H1 (cell line): Measurements from ENCODE around the gene CAPN8. TPM values are rescaled to one million over a fixed set of nuclear protein-coding genes. Genes with fewer than 3 reads are reported as not detected.

ENCODE experiments used
- CTCF ChIA-PET: fragments of 300-600 bp; sonication (Branson Sonifier 250); formaldehyde crosslinking; loops from one replicate; lab custom pipeline; 2021; ENCODE audit not compliant: partially characterized antibody; lab: Charles Lee
- POLR2A ChIA-PET: fragments of 300-600 bp; sonication (Branson Sonifier 250); formaldehyde crosslinking; loops from one replicate; lab custom pipeline; 2021; ENCODE audit warnings: inconsistent platforms; ENCODE audit not compliant: partially characterized antibody; lab: Charles Lee
- DNase-seq, 2 experiments: peaks; one replicate each; pipeline versions ENCODE4 v3.0.0 to v3.0.0-alpha.2; 2010 to 2022; ENCODE audit warnings: low spot score in 2 of 2, low read depth in 1 of 2, mixed read lengths in 1 of 2
- FAIRE-seq: peaks from 2 replicates; lab custom pipeline; 2011; peaks lifted over from hg19 to GRCh38; lab: Jason Lieb, UNC
- H2AFZ ChIP-seq: 2 replicates; pipeline ENCODE4 v1.8.1; 2012; ENCODE audit warnings: low read length, inconsistent platforms
- H2AK5ac ChIP-seq: 2 replicates; pipeline ENCODE4 v1.6.1; 2013; ENCODE audit warnings: low read depth, low read length
- H2BK120ac ChIP-seq: replicated peaks from 2 replicates; pipeline ENCODE3; 2013; ENCODE audit warnings: low read depth, low read length, inconsistent platforms
- H2BK12ac ChIP-seq: 2 replicates; pipeline ENCODE4 v1.6.1; 2013; ENCODE audit warnings: low read depth, low read length
- H2BK15ac ChIP-seq: 2 replicates; pipeline ENCODE4 v1.6.1; 2013; ENCODE audit warnings: low read length
- H2BK20ac ChIP-seq: 2 replicates; pipeline ENCODE4 v1.6.1; 2013; ENCODE audit warnings: low read length
- H2BK5ac ChIP-seq: 2 replicates; pipeline ENCODE4 v1.6.1; 2013; ENCODE audit warnings: low read depth, low read length
- H3K14ac ChIP-seq: 2 replicates; pipeline ENCODE4 v1.6.1; 2013; ENCODE audit warnings: inconsistent platforms; ENCODE audit not compliant: insufficient read length
- H3K18ac ChIP-seq: 2 replicates; pipeline ENCODE4 v1.6.1; 2013; ENCODE audit warnings: low read length; ENCODE audit errors: extremely low read depth
- H3K23ac ChIP-seq: 2 replicates; pipeline ENCODE4 v1.6.1; 2013; ENCODE audit warnings: inconsistent platforms; ENCODE audit not compliant: insufficient read length
- H3K23me2 ChIP-seq: 2 replicates; pipeline ENCODE4 v1.6.1; 2013; ENCODE audit warnings: low read depth, low read length
- H3K27ac ChIP-seq: 2 replicates; pipeline ENCODE4 v1.6.1; 2011; ENCODE audit warnings: low read depth, low read length, inconsistent platforms
- H3K27me3 ChIP-seq, 4 experiments: replicated peaks in 1 of 4; 1 replicate in 1 of 4; 2 replicates in 3 of 4; pipeline versions ENCODE4 v1.6.1 to v1.8.1; 2011 to 2013; ENCODE audit warnings: low read length in 3 of 4, mild to moderate bottlenecking in 3 of 4, inconsistent platforms in 2 of 4, mixed read lengths in 2 of 4, moderate library complexity in 1 of 4; ENCODE audit not compliant: control insufficient read depth in 3 of 4, insufficient read depth in 3 of 4; ENCODE audit errors: extremely low read depth in 1 of 4
- H3K36me3 ChIP-seq, 4 experiments: 2 replicates each; pipeline versions ENCODE4 v1.6.1 to v1.8.1; 2011 to 2013; ENCODE audit warnings: mild to moderate bottlenecking in 4 of 4, low read length in 3 of 4, moderate library complexity in 2 of 4, control low read depth in 1 of 4, inconsistent platforms in 1 of 4; ENCODE audit not compliant: insufficient read depth in 4 of 4, control insufficient read depth in 2 of 4
- H3K4ac ChIP-seq: replicated peaks from 2 replicates; pipeline ENCODE3; 2013; ENCODE audit warnings: low read length, low read depth, mixed read lengths, inconsistent platforms; ENCODE audit not compliant: insufficient read length
- H3K4me1 ChIP-seq, 4 experiments: replicated peaks in 1 of 4; 1 replicate in 1 of 4; 2 replicates in 3 of 4; pipeline versions ENCODE4 v1.6.1 to v1.8.1; 2011 to 2013; ENCODE audit warnings: low read length in 3 of 4, inconsistent platforms in 2 of 4, mixed read lengths in 1 of 4; ENCODE audit not compliant: insufficient read depth in 4 of 4, control insufficient read depth in 3 of 4
- H3K4me2 ChIP-seq, 2 experiments: 2 replicates each; pipeline versions ENCODE4 v1.6.1 to v1.8.1; 2011 to 2013; ENCODE audit warnings: low read depth in 2 of 2, low read length in 2 of 2, control low read depth in 1 of 2, inconsistent platforms in 1 of 2, mild to moderate bottlenecking in 1 of 2; ENCODE audit not compliant: insufficient read depth in 1 of 2
- H3K4me3 ChIP-seq, 4 experiments: fragments of 200-600, 300-600 bp in 1 of 4; sonication (generic), shearing (Covaris generic), sonication (Bioruptor Twin) in 1 of 4; 2 replicates each; pipeline versions ENCODE4 v1.5.1 to v1.8.1; 2011 to 2016; ENCODE audit warnings: low read length in 4 of 4, low read depth in 3 of 4, control low read depth in 2 of 4, inconsistent platforms in 2 of 4, mild to moderate bottlenecking in 2 of 4, mixed read lengths in 1 of 4, moderate library complexity in 1 of 4; ENCODE audit not compliant: insufficient read depth in 2 of 4; ENCODE audit errors: extremely low read depth in 1 of 4
- H3K56ac ChIP-seq: replicated peaks from 2 replicates; pipeline ENCODE3; 2013; ENCODE audit warnings: low read depth, mild to moderate bottlenecking, mixed read lengths, low read length, inconsistent platforms; ENCODE audit not compliant: insufficient read length
- H3K79me1 ChIP-seq: 2 replicates; pipeline ENCODE4 v1.6.1; 2013; ENCODE audit warnings: low read depth, low read length, control low read depth
- H3K79me2 ChIP-seq, 2 experiments: 2 replicates each; pipeline versions ENCODE4 v1.6.1 to v1.8.1; 2012 to 2013; ENCODE audit warnings: low read length in 2 of 2, mild to moderate bottlenecking in 2 of 2, inconsistent platforms in 1 of 2; ENCODE audit not compliant: insufficient read depth in 2 of 2, control insufficient read depth in 1 of 2
- H3K9ac ChIP-seq, 4 experiments: replicated peaks in 1 of 4; 1 replicate in 1 of 4; 2 replicates in 3 of 4; pipeline versions ENCODE4 v1.6.1 to v1.8.1; 2011 to 2013; ENCODE audit warnings: low read depth in 3 of 4, low read length in 3 of 4, control low read depth in 2 of 4, mild to moderate bottlenecking in 2 of 4, moderate library complexity in 2 of 4, inconsistent platforms in 1 of 4; ENCODE audit errors: extremely low read depth in 1 of 4
- H3K9me3 ChIP-seq, 2 experiments: 2 replicates each; pipeline versions ENCODE4 v1.6.1 to v1.8.1; 2012 to 2013; ENCODE audit warnings: mild to moderate bottlenecking in 2 of 2, moderate library complexity in 2 of 2, control low read depth in 1 of 2, inconsistent platforms in 1 of 2, low read depth in 1 of 2, low read length in 1 of 2, mixed read lengths in 1 of 2; ENCODE audit not compliant: insufficient read depth in 2 of 2
- H4K20me1 ChIP-seq, 2 experiments: replicated peaks in 1 of 2; 2 replicates each; pipeline versions ENCODE3 to v1.8.1; 2011 to 2013; ENCODE audit warnings: inconsistent platforms in 2 of 2, low read length in 2 of 2, mild to moderate bottlenecking in 1 of 2; ENCODE audit not compliant: insufficient read depth in 2 of 2, control insufficient read depth in 1 of 2
- H4K5ac ChIP-seq: 2 replicates; pipeline ENCODE4 v1.6.1; 2013; ENCODE audit warnings: low read length, low read depth, mixed read lengths, inconsistent platforms; ENCODE audit not compliant: insufficient read length
- H4K8ac ChIP-seq: 2 replicates; pipeline ENCODE4 v1.8.0; 2013; ENCODE audit warnings: mild to moderate bottlenecking, moderate library complexity, low read length, inconsistent platforms; ENCODE audit not compliant: insufficient read depth; ENCODE audit errors: extremely low read depth
- H4K91ac ChIP-seq: replicated peaks from 2 replicates; pipeline ENCODE3; 2013; ENCODE audit warnings: low read length, mixed read lengths, inconsistent platforms; ENCODE audit not compliant: insufficient read length
- BACH1 ChIP-seq: IDR thresholded peaks from 2 replicates; pipeline ENCODE4 v1.6.1; 2012; ENCODE audit warnings: low read length, improper control_type of control experiment
- BRCA1 ChIP-seq: IDR thresholded peaks from 2 replicates; pipeline ENCODE4 v1.6.1; 2012; ENCODE audit warnings: low read depth, low read length, improper control_type of control experiment
- CBX5 ChIP-seq: fragments of 300-800, 300-1000 bp; sonication (generic); IDR thresholded peaks from 2 replicates; pipeline ENCODE4 v1.7.1; 2016; ENCODE audit warnings: antibody characterized with exemption, low read length, low read depth
- CHD2 ChIP-seq: IDR thresholded peaks from 2 replicates; pipeline ENCODE4 v1.6.1; 2012; ENCODE audit warnings: low read length, improper control_type of control experiment
- JUN ChIP-seq: IDR thresholded peaks from 2 replicates; pipeline ENCODE4 v1.6.1; 2011; ENCODE audit warnings: low read depth, mild to moderate bottlenecking, improper control_type of control experiment, low read length
- JUND ChIP-seq: IDR thresholded peaks from 2 replicates; pipeline ENCODE4 v1.6.1; 2011; ENCODE audit warnings: mild to moderate bottlenecking, improper control_type of control experiment, low read length
- MAFK ChIP-seq: IDR thresholded peaks from 2 replicates; pipeline ENCODE4 v1.6.1; 2012; ENCODE audit warnings: low read depth, mild to moderate bottlenecking, improper control_type of control experiment, low read length
- MAX ChIP-seq: IDR thresholded peaks from 2 replicates; pipeline ENCODE4 v1.6.1; 2012; ENCODE audit warnings: inconsistent platforms
- POLR2A ChIP-seq, 2 experiments: IDR thresholded peaks; 1 replicate in 1 of 2; 2 replicates in 1 of 2; pipeline ENCODE4 v1.6.1; 2011; ENCODE audit warnings: low read depth in 2 of 2, low read length in 2 of 2, mild to moderate bottlenecking in 2 of 2; ENCODE audit errors: control extremely low read depth in 1 of 2
- POU5F1 ChIP-seq: IDR thresholded peaks from 2 replicates; pipeline ENCODE4 v1.6.1; 2011; ENCODE audit warnings: low read depth, mild to moderate bottlenecking, low read length, moderate library complexity
- RNF2 ChIP-seq: fragments of 200-900, 300-1000 bp; sonication (generic); IDR thresholded peaks from 2 replicates; pipeline ENCODE4 v1.7.1; 2016; ENCODE audit warnings: borderline replicate concordance, low read depth, mild to moderate bottlenecking, antibody characterized with exemption, low read length; ENCODE audit not compliant: poor library complexity, severe bottlenecking; ENCODE audit errors: missing control alignments
- RXRA ChIP-seq: IDR thresholded peaks from 2 replicates; pipeline ENCODE4 v1.6.1; 2011; ENCODE audit warnings: low read depth, mild to moderate bottlenecking, low read length, moderate library complexity; ENCODE audit not compliant: insufficient read depth
- SIRT6 ChIP-seq: IDR thresholded peaks from one replicate; pipeline ENCODE4 v1.7.1; 2012; ENCODE audit warnings: low read length, inconsistent platforms
- SIX5 ChIP-seq: IDR thresholded peaks from 2 replicates; pipeline ENCODE4 v1.6.1; 2011; ENCODE audit warnings: mild to moderate bottlenecking, low read depth, low read length
- SP4 ChIP-seq: IDR thresholded peaks from 2 replicates; pipeline ENCODE4 v1.6.1; 2012; ENCODE audit warnings: low read length, inconsistent platforms
- YY1 ChIP-seq: IDR thresholded peaks from 2 replicates; pipeline ENCODE4 v1.6.1; 2011; ENCODE audit warnings: low read depth, mild to moderate bottlenecking, low read length
- WGBS, 2 experiments: shearing (Covaris generic) in 1 of 2; methylation state at CpG; one replicate each; pipeline versions ENCODE4 v1.1.6 to v1.1.7; 2013 to 2015; ENCODE audit warnings: low lambda C conversion rate in 2 of 2, mixed read lengths in 2 of 2, inconsistent platforms in 1 of 2, low coverage in 1 of 2, missing lambda C conversion rate in 1 of 2; ENCODE audit not compliant: insufficient replicate concordance in 2 of 2, insufficient coverage in 1 of 2, insufficient read length in 1 of 2; ENCODE audit errors: extremely low coverage in 1 of 2, missing lambda C conversion rate in 1 of 2; 5-methylcytosine and 5-hydroxymethylcytosine counted together
- polyA plus RNA-seq, 7 experiments: library from polyadenylated mRNA; depleted of rRNA in 3 of 7; stranded (reverse) in 5 of 7; unstranded in 2 of 7; fragments of >200 nt in 5 of 7; fragments of 200-250 nt in 2 of 7; gene quantifications; 1 replicate in 5 of 7; 2 replicates in 1 of 7; 4 replicates in 1 of 7; pipeline versions ENCODE4 v1.2.1 to v1.2.3, GENCODE V29; 2011 to 2013; ENCODE audit warnings: missing spikeins in 2 of 7, mixed read lengths in 2 of 7
- total RNA-seq: library from RNA; stranded (reverse); fragmentation: NEBNext Ultra II Directional; extraction: Animal tissue kit (Norgen Biotek cat#: 25700); gene quantifications from 2 replicates; pipeline ENCODE4 v1.2.1, GENCODE V29; 2021

The CAPN8 gene
- total and polyA plus RNA-seq, 2 of the 8 experiments (the other 6 are each of a cell fraction or from before 2014, with no cell fraction given): 0.20 to 0.26 TPM

GRCh38 chr1:223616586-223616985, 48.9 kb downstream of the CAPN8 start:
- ChIA-PET POLR2A (no interaction called here), CTCF (interaction anchor here (0.8 to 6.5 kb wide), 5 partner anchors 12 to 81 kb away, joined by 3 to 52 read pairs (median 4); no protein-coding TSS in a partner anchor)
- FAIRE-seq: no peak
- Histone ChIP-seq H4K8ac (no peak overlapping the region), H4K20me1 (no peaks in the 10 kb centered on the region), H3K23ac (no peak overlapping the region), H3K9ac (no peak overlapping the region), H3K23me2 (no peaks in the 10 kb centered on the region), H2BK15ac (no peak overlapping the region), H3K27me3 (no peaks in the 10 kb centered on the region; a peak in 1 of 7 replicates), H3K4me3 (no peak overlapping the region), H3K4ac (no peak overlapping the region), H2BK12ac (no peak overlapping the region), H2BK120ac (no peak overlapping the region), H2AK5ac (no peak overlapping the region), H2AFZ (no peak overlapping the region), H3K36me3 (no peaks in the 10 kb centered on the region), H3K79me2 (no peaks in the 10 kb centered on the region), H3K18ac (no peak overlapping the region), H3K4me1 (peaks cover 0 to 6% (median 0%) of the 10 kb centered on the region in 4 experiments; a peak in 2 of 7 replicates), H3K79me1 (no peaks in the 10 kb centered on the region), H3K56ac (no peak overlapping the region), H4K5ac (no peak overlapping the region), H3K4me2 (no peak overlapping the region), H3K27ac (no peak overlapping the region), H3K14ac (no peak overlapping the region), H4K91ac (no peak overlapping the region), H2BK5ac (no peak overlapping the region), H3K9me3 (peaks cover 4 to 8% of the 10 kb centered on the region in 2 experiments; a peak in 3 of 4 replicates), H2BK20ac (no peak overlapping the region)
- DNase-seq: no peak
- WGBS, 2 experiments: 91% methylated on average over 4 of the region's 4 CpGs; no CpG with 5 or more reads in 1 of the 2 experiments
- TF ChIP-seq RNF2 (no peak), MAFK (no peak), JUN (no peak), CBX5 (no peak), BACH1 (no peak), JUND (no peak), SIX5 (no peak), CHD2 (no peak), POLR2A (IDR thresholded peaks at IDR 0.05; ENCODE audit: control extremely low read depth in 1 of 2, low read depth in 2 of 2, low read length in 2 of 2) (no peak), POU5F1 (no peak), RXRA (no peak), SP4 (no peak), MAX (no peak), YY1 (no peak), SIRT6 (no peak), BRCA1 (no peak)
